SW480 (cell line): ENCODE measurements around the gene IQSEC1.
"Not testable (repeated sequence)": the region's sequence is repeated elsewhere in the genome, so short reads cannot be mapped to it uniquely, and the experiment has no call there.

Source experiments
- DNase-seq: peaks from one replicate; pipeline ENCODE4 v3.0.0-alpha.2; 2016; ENCODE audit warnings: low spot score

The IQSEC1 gene

DNA sequence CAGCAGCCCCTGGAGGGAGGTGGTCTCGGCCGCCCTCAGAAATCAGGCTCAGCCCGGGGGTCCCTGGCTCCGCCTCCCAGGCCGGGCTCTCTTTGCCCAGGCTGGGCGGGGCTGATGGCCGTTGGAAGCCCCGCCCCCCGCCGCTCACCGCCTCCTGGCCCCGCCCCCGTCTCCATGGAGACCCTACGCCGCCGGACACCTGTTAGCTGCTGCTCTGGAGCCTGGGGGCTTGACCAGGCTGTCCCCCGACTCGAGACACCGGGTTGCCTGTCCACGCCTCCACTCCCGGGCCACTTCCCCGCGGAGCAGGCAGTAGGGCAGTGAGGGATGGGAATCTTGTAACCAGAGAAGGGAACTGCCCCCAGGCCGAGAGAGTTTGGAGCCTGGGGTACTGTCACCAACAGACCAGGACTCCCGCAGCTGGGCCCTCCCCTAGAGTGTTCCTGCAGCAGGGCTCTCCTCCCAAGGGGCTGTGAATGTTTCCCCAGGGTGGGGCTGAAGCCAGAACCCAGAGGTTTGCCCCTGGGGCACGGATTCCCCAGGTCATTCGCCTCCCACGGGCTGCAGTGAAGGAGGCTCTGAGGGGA is 204.1 kb downstream of the IQSEC1 start:
- DNase-seq = no peak

DNA sequence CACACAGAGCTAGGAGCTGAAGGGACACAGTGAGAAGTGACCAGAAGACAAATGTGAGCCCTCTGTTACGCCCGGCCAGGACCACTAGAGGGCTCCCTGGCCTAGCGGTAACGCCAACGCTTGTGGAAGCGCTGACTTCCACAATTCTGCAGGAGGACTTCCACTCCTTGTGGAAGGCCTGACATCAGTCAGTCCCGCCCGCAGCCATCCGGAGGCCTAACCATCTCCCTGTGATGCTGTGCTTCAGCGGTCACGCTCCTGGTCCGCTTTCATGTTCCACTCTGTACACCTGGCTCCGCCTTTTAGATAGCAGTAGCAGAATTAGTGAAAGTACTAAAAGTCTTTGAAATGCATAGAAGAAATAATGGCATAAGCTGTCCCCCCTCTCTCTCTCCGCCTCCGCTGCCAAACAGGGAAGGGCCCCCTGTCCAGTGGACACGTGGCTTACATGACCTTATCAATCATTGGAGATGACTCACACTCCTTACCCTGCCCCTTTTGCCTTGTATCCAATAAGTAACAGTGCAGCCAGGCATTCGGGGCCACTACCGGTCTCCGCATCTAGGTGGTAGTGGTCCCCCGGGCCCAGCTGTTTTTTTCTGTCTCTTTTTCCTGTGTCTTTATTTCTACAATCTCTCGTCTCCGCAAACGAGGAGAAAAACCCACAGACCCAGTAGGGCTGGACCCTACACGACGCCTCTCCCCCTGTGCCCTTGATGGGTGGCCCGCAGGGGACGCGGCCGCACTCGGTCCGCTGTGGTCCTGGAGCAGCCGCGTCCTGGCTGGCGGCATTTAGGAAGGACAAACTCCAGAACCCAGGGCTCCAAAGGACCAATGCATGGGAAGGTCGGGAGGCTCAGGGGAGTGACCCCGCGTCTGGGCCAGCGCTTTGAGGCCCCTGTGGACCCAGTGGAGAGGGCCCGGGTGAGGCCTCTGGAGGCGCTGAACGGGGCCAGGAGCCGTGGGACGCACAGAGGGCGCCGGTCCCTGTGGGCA is 204.9 kb downstream of the IQSEC1 start:
- DNase-seq = peak; percentile 92

DNA sequence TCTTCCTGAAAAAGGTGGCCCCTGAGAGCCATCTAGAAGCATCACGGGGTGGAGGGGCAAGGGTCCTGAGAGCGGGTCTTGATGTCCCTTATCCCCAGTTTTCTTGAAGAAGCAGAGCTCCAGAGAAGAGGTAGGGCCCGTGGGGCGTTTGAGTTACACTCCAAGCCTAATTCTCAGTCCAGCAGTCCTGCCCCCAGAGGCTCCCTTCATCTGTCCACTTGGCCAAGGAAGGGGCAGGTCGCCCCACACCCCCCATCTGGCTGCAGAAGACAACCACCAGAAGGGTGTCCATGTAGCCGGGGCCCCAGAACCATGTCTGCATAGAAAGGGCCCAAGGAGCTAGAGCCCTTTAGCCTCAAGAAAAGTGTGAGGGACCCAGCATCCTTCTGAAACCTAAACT is 206.4 kb downstream of the IQSEC1 start:
- DNase-seq = no peak

DNA sequence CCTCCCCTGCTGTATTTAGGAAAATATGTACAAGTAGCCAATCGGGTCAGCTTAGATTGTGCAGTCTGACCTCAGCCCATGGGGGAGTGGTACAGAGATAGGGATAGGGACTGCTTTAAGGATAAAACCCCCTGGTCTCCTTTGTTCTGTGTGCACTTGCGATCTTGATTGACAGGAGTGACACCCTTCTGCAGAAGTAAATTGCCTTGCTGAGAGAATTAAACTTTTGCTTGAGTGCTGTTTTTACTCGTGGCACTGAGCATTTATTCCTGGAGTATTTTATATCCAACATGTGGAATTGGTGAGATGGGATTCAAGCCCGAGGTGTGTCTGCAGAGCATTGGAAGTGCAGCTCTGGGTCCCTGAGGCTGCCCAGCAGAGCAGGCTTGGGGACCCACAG is 208.0 kb downstream of the IQSEC1 start:
- DNase-seq = no peak

DNA sequence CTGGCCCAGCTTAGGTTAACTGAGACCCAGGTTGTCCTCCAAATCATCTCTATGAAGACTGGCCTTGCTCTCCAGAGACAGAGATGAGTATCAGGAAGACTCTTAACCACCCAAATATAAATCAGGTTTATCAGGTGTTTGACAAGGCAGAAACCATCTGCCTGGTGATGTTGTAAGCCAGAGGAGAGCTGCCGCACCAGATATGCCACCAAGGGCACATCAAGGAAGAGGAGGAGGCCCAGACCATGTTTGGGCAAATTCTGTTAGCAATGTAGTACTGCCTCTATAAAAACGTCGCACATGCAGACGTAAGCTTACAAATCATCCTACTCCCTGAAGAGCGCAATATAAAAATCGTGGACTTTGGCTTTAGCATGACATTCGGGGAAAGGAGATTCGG is 210.8 kb downstream of the IQSEC1 start:
- DNase-seq = no peak

DNA sequence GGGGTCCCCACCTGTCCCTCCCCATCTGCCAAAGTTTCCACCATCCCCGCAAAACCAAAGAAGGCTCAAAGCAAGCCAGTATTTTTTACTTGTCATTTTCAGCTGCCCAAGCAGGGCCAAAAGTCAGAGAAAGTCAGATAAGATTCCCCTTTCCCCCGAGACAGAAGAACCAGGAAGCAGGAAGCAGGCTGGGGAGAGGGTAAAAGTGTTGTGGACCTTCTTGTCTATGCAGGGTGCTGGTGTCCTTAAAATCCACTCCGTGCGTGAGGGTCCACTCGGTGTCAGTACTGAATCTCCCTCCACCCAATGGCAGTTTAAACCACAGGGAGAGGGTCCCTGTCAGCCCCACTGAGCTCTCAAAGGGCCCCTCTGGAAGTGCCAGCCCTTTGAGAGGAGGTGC is 211.6 kb downstream of the IQSEC1 start:
- no peak for DNase-seq

DNA sequence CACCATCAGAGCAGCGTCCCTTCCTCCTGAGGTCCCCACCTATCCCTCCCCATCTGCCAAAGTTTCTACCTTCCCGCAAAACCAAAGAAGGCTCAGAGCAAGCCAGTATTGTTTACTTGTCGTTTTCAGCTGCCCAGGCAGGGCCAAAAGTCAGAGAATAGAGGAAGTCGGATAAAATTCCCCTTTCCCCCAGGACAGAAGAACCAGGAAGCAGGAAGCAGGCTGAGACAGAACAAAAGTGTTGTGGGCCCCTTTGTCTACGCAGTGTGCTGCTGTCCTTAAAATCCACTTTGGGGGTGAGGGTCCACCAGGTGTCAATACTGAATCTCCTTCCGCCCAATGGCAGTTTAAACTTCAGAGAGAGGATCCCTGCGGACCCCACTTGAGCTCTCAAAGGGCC is 213.4 kb downstream of the IQSEC1 start:
- DNase-seq = no peak

DNA sequence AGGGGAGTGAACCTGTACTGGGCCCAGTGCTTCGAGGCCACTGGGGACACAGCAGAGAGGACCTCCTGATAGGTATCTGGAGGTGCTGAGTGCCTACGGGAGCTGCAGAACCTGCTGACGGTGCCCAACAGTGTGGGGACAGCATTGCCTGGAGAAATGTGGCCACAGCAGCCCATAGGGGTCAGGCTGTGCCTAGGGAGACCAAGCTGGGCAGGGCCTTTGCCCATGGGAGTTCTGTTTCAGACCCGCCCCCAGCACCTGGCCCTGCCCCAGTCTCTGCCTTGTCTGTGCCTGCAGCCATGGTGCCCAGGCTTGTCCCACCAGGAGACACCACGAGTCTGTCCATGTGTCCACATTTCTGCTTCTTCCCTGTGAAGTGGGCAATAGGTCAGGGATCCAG is 216.6 kb downstream of the IQSEC1 start:
- no peak for DNase-seq

DNA sequence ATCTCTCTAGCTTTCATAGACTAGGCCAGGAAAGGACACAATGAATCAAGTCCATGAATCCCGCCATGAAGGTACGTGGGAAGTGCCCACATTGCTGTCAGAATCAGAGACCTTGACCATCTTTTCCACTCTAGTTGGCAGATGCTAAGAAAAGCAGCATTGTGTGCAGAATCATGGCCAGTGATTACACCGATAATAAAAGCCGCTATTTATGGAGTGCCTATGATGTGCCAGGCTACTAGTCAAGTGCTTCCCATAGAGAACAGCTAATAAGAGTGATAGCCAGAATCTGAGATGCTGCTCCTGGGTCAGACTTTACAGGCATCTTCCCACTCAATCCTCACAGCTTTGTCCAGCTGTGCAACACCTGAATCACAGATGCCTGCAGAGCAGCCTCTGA is 218.7 kb downstream of the IQSEC1 start:
- DNase-seq = no peak

DNA sequence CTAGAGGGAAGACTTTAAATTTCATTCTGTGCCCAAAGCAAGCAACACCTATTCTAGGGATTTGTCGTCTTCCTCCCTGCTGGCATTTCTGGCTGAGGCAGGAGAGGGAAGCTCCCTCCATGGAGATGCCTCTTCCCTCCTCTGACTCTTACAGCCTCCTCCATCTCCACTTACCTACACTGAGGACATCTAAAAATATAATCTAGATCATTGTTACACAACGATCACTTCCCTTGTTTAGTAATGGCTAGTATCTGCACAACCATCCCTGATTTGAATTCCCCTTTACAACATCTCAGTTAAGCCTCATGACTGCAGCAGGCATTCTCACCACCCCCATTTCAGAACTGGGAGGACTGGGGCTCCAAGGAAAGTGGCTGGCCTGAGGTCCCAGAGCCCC is 219.4 kb downstream of the IQSEC1 start:
- not testable (repeated sequence) for DNase-seq

DNA sequence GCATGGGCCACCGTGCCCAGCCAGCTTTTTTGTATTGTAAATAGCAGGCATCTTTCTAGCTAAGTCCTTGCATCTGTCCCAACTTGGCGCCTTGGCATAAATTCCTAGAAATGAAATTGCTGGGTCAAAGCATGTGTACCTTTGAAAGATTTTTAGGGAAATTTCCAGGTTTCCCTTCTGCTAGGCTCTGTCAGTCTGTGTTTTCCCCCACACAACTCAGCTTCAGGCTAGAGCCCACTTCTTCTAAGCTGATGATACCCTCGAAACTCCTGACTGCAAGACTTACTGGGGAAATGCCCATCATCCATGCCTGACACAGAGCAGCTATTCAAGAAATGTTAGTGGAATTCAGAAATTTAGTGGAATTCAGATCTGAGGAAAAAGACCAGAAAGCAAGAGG is 221.0 kb downstream of the IQSEC1 start:
- DNase-seq = no peak
